Activated effector memory CD4-positive, alpha-beta T cell treated with Interleukin-2 at 50 U/mL for 16 hours (primary cell): Measurements from ENCODE around the gene EIF5B.
"Not testable (repeated sequence)": the region's sequence is repeated elsewhere in the genome, so short reads cannot be mapped to it uniquely, and the experiment has no call there.

Experiments used
- DNase-seq: peaks from one replicate; pipeline ENCODE4 v3.0.0-alpha.2; 2020

The EIF5B gene

GRCh38 chr2:99337113-99338028 lies at the start of gene EIF5B:
EIF5B (plus strand) TSS chr2:99337389; CDS start chr2:99337555, 166 bp downstream.
- peak; percentile 93 for DNase-seq

- DNase-seq = no peak
Observed at GRCh38 chr2:99297994-99298393, 39.2 kb upstream of the EIF5B start.

GRCh38 chr2:99299580-99299979 lies 37.6 kb upstream of the EIF5B start:
- no peak for DNase-seq

- DNase-seq = not testable (repeated sequence)
Observed at GRCh38 chr2:99301097-99301496, 36.1 kb upstream of the EIF5B start, which contains the start of gene LYG1. LYG1 (minus strand) TSS chr2:99301197; CDS start chr2:99295670, 5,527 bp downstream.

- no peak for DNase-seq
Observed at GRCh38 chr2:99317161-99317872, 19.9 kb upstream of the EIF5B start.

GRCh38 chr2:99317873-99318200 lies 19.4 kb upstream of the EIF5B start:
- DNase-seq = not testable (repeated sequence)

- DNase-seq = no peak
Observed at GRCh38 chr2:99325384-99325783, 11.8 kb upstream of the EIF5B start.

GRCh38 chr2:99335911-99336803 lies 1.0 kb upstream of the EIF5B start, which contains the start of gene TXNDC9:
TXNDC9 (minus strand) TSS chr2:99336333; CDS start chr2:99333210, 3,123 bp downstream.
- peak; percentile 97 for DNase-seq

- no peak for DNase-seq
Observed at GRCh38 chr2:99336804-99337112, 431 bp upstream of the EIF5B start.

- DNase-seq = no peak
Observed at GRCh38 chr2:99338029-99338585, 918 bp downstream of the EIF5B start.

- no peak for DNase-seq
Observed at GRCh38 chr2:99340669-99341236, 3.6 kb downstream of the EIF5B start.

- DNase-seq = no peak
Observed at GRCh38 chr2:99342536-99342935, 5.3 kb downstream of the EIF5B start.

- not testable (repeated sequence) for DNase-seq
Observed at GRCh38 chr2:99345446-99345845, 8.3 kb downstream of the EIF5B start.

GRCh38 chr2:99346218-99346617 lies 9.0 kb downstream of the EIF5B start:
- DNase-seq = no peak

GRCh38 chr2:99348173-99348572 lies 11.0 kb downstream of the EIF5B start:
- no peak for DNase-seq

GRCh38 chr2:99350194-99350593 lies 13.0 kb downstream of the EIF5B start:
- no peak for DNase-seq

- no peak for DNase-seq
Observed at GRCh38 chr2:99354070-99354469, 16.9 kb downstream of the EIF5B start.

- DNase-seq = not testable (repeated sequence)
Observed at GRCh38 chr2:99354825-99355224, 17.6 kb downstream of the EIF5B start.

- DNase-seq = no peak
Observed at GRCh38 chr2:99356853-99357252, 19.7 kb downstream of the EIF5B start.

- DNase-seq = no peak
Observed at GRCh38 chr2:99365661-99366060, 28.5 kb downstream of the EIF5B start.

GRCh38 chr2:99368854-99369253 lies 31.7 kb downstream of the EIF5B start:
- not testable (repeated sequence) for DNase-seq

GRCh38 chr2:99373144-99373543 lies 36.0 kb downstream of the EIF5B start:
- no peak for DNase-seq
